ENCODE measurements around the gene NOX1. TPM values are rescaled to one million over a fixed set of nuclear protein-coding genes. Genes with fewer than 3 reads are reported as not detected.

NOX1 gene
- polyA plus RNA-seq, 1 donor (not counting 4 experiments of a cell fraction or from before 2014, with no cell fraction given): not detected

- dilution Hi-C loops (cut with MboI; ENCODE audit: extremely low pct_ligation_motif_present, low sequenced_read_pairs): no loop called here
- DNase-seq (ENCODE audit: low read depth, low spot score): no peak
These were observed 42.8 kb downstream of the NOX1 start for GRCh38 chrX:100831219-100831946.

DNA sequence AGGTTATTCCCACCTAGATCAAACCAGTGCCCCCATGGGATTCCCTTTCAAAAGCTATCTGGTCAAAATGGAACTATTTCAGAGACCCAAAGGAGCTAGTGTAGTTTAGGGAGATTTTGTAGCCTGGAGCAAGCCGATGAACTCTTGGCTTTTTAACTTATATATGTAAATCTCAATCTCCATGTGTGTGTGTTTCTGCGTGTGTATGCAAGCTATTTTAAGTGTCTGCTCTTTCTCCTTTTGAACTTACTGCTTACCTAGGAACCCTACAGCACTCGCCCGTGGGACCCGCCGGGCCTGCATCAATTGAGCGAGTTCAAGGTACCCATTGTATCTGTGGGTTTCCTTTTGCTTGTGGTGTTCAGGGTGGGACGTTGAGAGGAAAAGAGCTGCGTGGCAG lies 43.6 kb downstream of the NOX1 start:
- Histone ChIP-seq H3K9me1 (ENCODE audit: control insufficient read depth, extremely low read depth, insufficient read depth, low read length) (no peaks in the 10 kb centered on the region), H2AFZ (ENCODE audit: control insufficient read depth, low read length) (no peak overlapping the region), H3K4me1 (ENCODE audit: control insufficient read depth, extremely low read depth, insufficient read depth, low read length) (no peaks in the 10 kb centered on the region), H3K4me3 (ENCODE audit: control insufficient read depth in 2 of 3, extremely low read depth in 1 of 3, insufficient read depth in 2 of 3, low read depth in 1 of 3, low read length in 3 of 3) (no peak overlapping the region), H3K9ac (ENCODE audit: control insufficient read depth, extremely low read depth, insufficient read depth, low read length) (no peak overlapping the region), H3K9me3 (ENCODE audit: control insufficient read depth, low read depth, low read length) (no peaks in the 10 kb centered on the region), H3K27ac (ENCODE audit: control insufficient read depth, insufficient read depth, low read length) (no peak overlapping the region), H3K36me3 (ENCODE audit: control insufficient read depth in 2 of 2, extremely low read depth in 1 of 2, insufficient read depth in 2 of 2, low read length in 2 of 2) (no peaks in the 10 kb centered on the region), H3K27me3 (ENCODE audit: control insufficient read depth, extremely low read depth, insufficient read depth, low read length) (no peaks in the 10 kb centered on the region), H3K4me2 (ENCODE audit: control insufficient read depth, extremely low read depth, insufficient read depth, low read depth, low read length) (no peak overlapping the region), H3K79me2 (ENCODE audit: control insufficient read depth, insufficient read depth, low read length) (no peaks in the 10 kb centered on the region), H4K20me1 (ENCODE audit: control insufficient read depth, extremely low read depth, insufficient read depth, low read length) (no peaks in the 10 kb centered on the region)
- dilution Hi-C loops (cut with MboI; ENCODE audit: extremely low pct_ligation_motif_present, low sequenced_read_pairs): no loop called here
- no peak for TF ChIP-seq EZH2 (IDR thresholded peaks at IDR 0.05; ENCODE audit: low read length)
- no peak for TF ChIP-seq CTCF (optimal IDR thresholded peaks at IDR 0.05 in 1 of 3, IDR thresholded peaks at IDR 0.05 in 1 of 3, conservative IDR thresholded peaks at IDR 0.05 in 1 of 3; ENCODE audit: extremely low read depth in 1 of 3, insufficient read depth in 2 of 3, low read length in 3 of 3)
- DNase-seq (ENCODE audit: low read depth, low spot score) (no peak), FAIRE-seq (no peak)

More at GRCh38 chrX:100831219-100831946, 42.8 kb downstream of the NOX1 start:
- Histone ChIP-seq H3K4me1 (ENCODE audit: control insufficient read depth, extremely low read depth, insufficient read depth, low read length) (no peaks in the 10 kb centered on the region), H3K36me3 (ENCODE audit: control insufficient read depth in 2 of 2, extremely low read depth in 1 of 2, insufficient read depth in 2 of 2, low read length in 2 of 2) (no peaks in the 10 kb centered on the region), H3K27me3 (ENCODE audit: control insufficient read depth, extremely low read depth, insufficient read depth, low read length) (no peaks in the 10 kb centered on the region), H3K9me1 (ENCODE audit: control insufficient read depth, extremely low read depth, insufficient read depth, low read length) (no peaks in the 10 kb centered on the region), H3K9me3 (ENCODE audit: control insufficient read depth, low read depth, low read length) (no peaks in the 10 kb centered on the region), H3K4me3 (ENCODE audit: control insufficient read depth in 2 of 3, extremely low read depth in 1 of 3, insufficient read depth in 2 of 3, low read depth in 1 of 3, low read length in 3 of 3) (no peak overlapping the region), H2AFZ (ENCODE audit: control insufficient read depth, low read length) (no peak overlapping the region), H3K27ac (ENCODE audit: control insufficient read depth, insufficient read depth, low read length) (no peak overlapping the region), H3K79me2 (ENCODE audit: control insufficient read depth, insufficient read depth, low read length) (no peaks in the 10 kb centered on the region), H3K4me2 (ENCODE audit: control insufficient read depth, extremely low read depth, insufficient read depth, low read depth, low read length) (no peak overlapping the region), H4K20me1 (ENCODE audit: control insufficient read depth, extremely low read depth, insufficient read depth, low read length) (no peaks in the 10 kb centered on the region), H3K9ac (ENCODE audit: control insufficient read depth, extremely low read depth, insufficient read depth, low read length) (no peak overlapping the region)
- FAIRE-seq: no peak
- TF ChIP-seq CTCF (optimal IDR thresholded peaks at IDR 0.05 in 1 of 3, IDR thresholded peaks at IDR 0.05 in 1 of 3, conservative IDR thresholded peaks at IDR 0.05 in 1 of 3; ENCODE audit: extremely low read depth in 1 of 3, insufficient read depth in 2 of 3, low read length in 3 of 3) (no peak), EZH2 (IDR thresholded peaks at IDR 0.05; ENCODE audit: low read length) (no peak)
